DMS53 treated with DMSO at 0.1 percent for 48 hours (cell line): Measurements from ENCODE around the gene BICD1.

Experiments
- DNase-seq: peaks from one replicate; lab custom pipeline; 2025; ENCODE audit not compliant: unreplicated experiment; lab: John Stamatoyannopoulos, UW

Gene BICD1

DNA sequence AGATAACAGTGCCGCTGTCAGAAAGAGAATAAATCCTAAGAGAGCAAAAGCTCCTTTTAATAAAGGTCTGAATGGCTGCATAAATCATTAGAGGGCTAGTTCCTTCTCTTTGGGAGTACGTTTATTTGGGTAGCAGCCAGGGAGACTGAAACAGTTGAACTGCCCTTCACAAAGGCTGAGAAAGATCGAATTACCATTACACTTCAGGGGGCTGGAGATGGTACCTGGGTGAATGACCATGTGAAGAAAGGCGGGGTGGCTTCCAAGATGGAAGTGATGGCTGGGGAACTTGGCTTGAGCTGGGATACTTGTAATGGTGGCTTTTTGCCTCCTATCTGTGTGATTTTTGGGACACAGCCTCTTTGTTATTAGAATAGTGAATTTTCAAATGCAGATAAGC, 291.0 kb downstream of the BICD1 start:
- DNase-seq: no peak

DNA sequence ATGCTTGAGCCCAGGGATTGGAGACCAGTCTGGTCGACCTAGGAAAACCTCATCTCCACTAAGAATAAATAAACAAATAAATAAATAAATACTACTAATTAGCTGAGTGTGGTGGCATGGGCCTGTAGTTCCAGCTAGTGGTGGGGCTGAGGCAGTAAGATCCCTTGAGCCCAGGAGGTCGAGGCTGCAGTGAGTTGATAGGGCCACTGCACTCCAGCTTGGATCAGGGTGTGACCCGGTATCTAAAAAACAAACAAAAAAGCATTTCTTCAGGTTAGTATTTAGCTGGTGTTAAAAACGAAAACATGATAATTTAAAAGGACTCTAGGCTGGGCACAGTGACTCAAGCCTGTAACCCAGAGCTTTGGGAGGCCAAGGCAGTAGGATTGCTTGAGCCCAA, 291.5 kb downstream of the BICD1 start:
- DNase-seq: no peak

DNA sequence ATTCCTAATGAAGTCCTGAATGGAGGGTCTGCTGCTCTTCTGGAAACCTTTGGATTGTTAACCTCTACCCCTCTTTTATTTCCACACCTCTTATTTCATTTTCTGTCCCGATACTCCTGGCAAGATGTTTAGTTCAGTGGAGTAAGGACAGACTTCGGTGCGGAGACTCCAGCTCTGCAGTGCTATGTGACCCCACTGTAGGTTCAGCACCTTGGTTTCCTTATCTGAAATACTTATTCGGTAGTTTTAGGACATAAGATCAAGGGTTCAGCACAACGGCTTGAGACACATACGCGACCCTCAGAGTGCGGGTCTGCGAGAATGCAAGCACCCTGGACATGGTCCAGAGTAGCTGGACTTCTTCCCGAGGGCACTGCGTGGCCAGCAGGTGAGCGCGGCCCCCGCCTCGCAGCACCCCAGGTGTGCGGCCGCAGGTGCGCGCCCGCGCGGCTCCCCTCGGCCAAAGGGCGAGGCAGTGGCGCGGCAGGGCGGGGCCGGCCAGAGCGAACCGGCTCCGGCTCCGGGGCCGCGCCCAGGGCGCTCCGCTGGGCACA, 292.2 kb downstream of the BICD1 start:
- peak; percentile 61 for DNase-seq

DNA sequence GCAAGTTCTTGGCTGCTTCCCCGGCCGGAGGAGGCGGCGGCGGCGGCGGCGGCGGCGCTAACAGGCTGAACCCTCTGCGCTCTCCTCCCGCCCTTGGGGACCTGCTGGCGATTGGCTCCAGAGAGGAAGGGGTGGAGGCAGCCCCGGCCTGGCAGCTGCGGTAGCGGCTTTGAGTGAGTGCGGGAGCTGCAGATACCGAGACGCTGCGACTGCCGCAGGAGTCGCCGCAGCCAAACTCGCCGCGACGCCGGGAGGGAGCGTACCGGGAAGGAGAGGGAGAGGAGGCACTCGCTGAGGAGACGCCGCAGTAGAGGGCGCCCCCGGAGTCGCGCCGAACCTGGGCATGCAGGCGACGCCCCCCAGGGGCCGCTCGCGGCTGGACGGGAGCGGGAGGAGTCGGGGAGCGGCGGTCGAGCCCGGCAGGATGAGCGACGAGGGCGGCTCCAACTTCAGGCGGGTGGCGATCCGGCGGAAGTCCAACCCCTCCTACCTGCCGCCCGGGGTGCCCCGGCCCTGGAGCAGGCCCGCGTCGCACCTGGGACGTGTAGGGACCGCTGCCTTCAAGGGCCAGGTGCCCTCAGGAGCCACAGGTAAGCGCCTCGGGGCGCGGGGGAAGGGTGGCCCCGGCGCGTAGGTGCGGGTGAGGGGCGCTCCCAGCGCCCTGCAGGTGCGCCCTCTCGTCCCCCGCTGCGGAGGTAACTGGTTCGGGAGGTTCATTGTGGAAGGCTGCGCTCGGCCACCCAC, 292.9 kb downstream of the BICD1 start, which contains the start of gene FGD4:
Gene FGD4 (plus strand): TSS at position 189 of the 744 bp plus-strand sequence.
- DNase-seq: peak; percentile 96

DNA sequence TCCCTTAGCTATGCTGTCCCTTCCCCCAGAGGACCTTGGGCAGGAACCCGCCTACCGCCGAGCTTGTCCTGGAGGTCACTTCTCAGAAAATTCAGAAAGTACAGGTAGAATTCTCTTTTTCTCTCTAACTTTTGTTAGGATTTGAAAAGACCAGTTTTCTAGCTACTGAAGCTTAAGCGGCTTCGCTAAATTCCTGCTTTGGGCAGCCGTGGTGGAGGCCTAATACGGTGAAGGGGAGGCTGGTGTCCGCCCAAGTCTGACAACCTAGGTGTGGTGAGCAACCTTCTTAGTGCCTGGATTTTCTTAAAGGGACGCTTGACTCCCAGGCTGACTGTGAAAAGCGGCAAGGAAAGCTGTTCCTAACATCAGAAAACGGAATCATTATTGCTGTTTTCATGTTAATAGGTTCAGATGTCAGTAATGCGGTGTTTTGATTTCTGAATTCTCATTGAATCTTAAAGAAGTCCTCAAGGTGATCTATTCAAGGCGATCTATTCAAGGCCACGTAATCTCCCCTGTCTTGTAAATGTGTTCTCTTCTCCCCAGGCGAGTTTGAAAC, 293.5 kb downstream of the BICD1 start:
- DNase-seq: peak; percentile 64

DNA sequence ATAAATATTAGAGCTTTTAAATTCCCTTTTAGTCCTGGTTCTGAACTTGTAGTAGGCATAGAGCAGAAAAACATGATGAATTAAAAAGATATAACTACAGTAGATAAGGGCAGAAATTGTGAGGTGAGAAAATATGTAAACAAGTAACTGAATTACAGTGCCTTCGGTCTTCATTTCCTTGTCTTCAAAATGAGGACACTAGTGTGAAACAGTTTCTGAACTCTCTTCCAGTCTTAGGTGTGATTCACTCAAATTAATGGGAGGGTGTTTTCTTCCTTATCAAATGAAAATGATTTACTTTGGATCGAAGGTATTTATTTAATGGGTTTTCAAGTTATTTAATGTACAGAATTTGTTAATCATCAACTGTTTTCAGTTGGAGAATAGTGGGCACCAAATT, 294.2 kb downstream of the BICD1 start:
- no peak for DNase-seq

DNA sequence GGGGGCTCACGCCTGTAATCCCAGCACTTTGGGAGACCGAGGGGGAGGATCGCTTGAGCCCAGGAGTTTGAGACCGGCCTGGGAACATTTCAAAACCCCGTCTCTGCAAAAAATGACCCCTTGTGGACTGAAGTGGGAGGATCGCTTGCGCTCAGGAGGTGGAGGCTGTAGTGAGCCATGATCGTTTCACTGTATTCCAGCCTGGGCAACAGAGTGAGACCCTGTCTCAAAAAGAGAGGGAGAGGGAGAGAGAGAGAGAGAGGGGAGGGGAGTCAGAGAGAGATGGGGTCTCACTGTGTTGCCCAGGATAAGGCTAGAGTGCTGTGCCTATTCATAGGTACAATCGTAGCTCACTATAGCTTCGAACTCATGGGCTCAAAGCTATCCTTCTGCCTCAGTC, 295.5 kb downstream of the BICD1 start:
- no peak for DNase-seq

DNA sequence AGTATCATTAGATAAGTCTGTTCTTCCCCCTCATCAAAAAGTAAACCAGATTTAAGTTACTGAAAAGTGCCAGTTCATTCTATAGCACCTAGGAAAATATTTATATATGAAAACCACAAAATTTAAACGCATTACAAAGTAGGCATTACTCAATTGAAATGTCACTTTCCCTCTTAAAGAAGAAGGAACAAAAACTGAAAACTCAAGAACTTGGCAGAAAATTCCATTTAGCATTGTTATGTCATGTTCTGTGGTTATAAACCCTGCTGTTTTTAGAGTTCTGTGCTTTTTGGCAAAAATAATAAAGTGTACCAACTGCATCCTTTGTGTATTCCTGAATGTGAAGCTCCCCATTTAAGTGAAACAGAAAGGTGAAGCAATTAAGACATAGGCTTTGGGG, 296.3 kb downstream of the BICD1 start:
- DNase-seq: no peak

DNA sequence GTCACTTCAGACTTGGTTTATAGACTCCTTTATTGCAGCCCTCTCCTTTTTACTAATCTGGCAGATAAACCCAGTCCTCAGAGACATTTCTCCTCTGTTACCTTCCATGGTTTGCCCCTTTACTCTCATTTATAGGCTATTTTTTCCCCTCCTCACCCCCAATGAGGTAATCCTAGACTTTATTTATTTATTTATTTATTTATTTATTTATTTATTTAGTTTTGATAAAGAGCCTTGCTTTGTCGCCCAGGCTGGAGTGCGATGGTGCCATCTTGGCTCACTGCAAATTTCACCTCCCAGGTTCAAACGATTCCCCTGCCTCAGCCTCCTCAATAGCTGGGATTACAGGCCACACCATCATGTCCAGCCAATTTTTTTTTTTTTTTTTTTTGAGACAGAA, 301.1 kb downstream of the BICD1 start:
- DNase-seq: no peak

DNA sequence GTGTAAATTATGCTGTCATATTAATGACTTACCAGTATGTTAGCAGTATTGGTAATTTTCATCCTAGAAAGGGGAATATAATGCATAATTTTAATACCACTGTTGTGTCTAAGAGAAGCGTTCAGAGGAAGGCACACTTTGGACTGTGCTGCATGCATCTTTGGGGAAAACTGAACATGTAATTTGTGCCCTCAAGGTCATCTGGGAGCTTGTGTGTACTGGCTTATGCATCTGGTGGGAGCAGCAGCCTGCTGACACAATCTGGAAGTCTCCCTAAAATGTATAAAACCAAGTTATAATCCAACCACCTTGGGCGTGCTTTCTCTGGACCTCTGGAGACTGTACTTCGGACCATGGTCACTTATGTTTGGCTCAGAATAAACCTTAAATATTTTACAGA, 306.8 kb downstream of the BICD1 start:
- no peak for DNase-seq

DNA sequence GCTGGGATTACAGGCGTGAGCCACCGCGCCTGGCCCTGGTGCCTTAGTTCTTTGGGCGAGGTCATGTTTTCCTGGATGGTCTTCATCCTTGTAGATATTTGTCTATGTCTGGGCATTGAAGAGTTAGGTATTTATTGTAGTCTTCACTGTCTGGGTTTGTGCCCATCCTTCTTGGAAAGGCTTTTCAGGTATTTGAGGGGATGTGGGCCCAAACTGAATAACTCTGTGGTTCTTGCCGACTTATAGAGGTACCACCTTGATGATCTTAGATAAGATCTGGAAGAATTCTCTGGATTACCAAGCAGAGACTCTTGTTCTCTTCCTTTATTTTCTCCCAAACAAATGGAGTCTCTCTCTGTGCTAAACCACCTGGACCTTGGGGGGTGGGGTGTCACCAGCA, 311.6 kb downstream of the BICD1 start:
- no peak for DNase-seq

DNA sequence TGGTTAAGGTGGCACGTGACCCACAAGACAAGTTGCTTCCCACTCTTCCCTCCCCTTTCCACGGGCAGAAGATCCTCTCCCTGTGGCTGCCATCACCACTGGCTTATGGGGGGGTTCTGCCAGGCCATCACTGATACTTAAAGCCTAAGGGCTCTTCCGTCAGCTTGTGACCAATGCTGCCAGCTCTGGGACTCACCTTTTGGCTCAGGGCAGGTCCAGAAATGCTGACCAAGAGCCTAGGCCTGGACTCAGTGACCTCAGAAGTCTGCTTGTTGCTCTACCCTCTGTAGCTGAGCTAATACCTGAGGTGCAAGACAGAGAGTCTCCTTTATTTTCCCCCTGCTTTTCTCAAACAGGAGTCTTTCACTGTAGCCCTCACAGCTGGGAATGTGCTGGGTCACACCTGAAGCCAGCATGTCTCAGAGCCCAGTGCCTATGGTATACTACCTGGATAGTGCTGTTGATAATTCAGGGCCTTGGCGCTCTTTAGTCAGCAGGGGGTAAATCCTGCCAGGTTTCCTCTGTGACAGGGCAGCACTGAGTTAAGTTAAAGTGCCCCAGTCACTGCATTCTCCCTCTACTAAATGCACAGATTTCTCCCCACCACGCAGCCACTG, 312.4 kb downstream of the BICD1 start:
- DNase-seq: no peak

DNA sequence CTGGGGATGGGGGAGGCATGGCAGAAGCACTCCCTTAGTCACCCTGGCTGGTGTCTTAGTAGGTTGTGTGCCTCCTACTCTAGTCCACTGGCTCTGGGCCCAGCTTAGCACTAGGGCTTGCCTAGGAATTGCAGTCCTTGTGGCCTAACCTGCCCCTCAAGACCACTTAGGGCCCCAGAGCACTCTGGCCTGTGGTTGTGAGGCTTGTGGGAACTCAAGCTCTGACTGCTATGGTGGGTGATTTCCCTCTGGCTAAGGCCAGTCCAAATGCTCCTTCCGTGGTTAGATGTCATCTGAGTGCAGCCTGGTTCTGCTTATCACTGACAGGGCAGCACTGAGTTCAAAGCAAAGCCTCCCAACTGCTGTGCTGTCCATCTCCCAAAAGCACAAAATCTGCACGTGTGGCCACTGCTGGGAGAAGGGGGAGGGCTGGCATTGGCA, 312.9 kb downstream of the BICD1 start:
- DNase-seq: no peak

DNA sequence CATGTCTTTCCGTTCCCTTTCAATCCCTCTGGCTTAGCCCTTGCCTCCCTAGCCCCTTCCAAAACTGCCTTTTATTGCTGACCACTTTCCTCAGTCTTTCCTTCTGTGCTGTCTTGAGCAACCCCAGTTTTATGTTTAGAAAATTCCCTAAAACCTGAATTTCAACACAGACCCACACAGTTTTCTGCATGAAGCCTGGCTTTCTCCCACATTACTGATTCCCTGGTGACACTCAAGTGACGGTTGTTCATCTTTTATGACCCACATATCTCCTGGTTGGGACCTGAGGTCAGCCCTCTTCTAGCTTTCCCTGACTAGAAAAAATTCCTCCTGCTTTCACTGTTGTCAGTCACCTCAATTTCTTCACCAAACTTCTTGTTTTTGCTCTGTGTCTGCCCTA, 313.7 kb downstream of the BICD1 start:
- DNase-seq: no peak

DNA sequence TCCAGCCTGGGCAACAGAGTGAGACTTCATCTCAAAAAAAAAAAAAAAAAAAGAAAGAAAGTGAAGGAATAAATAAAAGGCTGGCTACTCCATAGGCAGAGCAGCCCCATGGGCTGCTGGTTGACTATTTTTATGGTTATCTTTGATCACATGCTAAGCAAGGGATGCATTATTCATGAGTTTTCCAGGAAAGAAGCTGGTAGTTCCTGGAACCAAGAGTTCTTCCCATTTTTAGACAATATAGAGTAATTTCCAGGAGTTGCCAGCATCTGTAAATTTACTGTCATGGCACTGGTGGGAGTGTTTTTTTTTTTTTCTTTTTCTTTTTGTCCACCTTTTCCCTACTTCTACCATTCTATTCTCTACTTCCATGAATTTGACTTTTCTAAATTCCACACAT, 316.9 kb downstream of the BICD1 start:
- no peak for DNase-seq

DNA sequence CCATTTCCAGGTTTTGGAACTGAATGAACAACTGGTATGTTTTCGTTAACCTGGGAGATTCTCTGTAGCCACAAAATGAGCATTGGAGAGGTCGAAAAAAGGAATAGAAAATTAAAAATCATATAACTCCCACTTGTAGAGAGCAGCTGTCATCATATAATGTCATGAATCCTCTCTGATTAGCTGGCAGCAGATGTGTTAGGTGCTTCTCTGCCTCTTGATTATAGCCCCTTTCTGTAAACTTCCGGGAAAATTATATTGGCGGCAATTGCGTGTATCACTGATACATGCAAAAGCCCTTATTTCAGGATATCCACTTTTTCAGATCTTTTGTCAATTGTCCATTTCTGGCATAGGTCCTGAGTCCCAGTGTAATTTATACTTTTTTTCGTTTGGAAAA, 324.4 kb downstream of the BICD1 start:
- DNase-seq: no peak
